Measurements from ENCODE around the gene POC1A. TPM values are rescaled to one million over a fixed set of nuclear protein-coding genes. Genes with fewer than 3 reads are reported as not detected.

POC1A gene
- total and polyA plus RNA-seq, 2 donors (not counting 1 experiment from before 2014, with no cell fraction given) = 3.8 to 17.7 TPM

GRCh38 chr3:52122491-52122890 is 31.7 kb downstream of the POC1A start:
- DNase-seq (ENCODE audit: low read depth in 2 of 2) = no peak

DNA sequence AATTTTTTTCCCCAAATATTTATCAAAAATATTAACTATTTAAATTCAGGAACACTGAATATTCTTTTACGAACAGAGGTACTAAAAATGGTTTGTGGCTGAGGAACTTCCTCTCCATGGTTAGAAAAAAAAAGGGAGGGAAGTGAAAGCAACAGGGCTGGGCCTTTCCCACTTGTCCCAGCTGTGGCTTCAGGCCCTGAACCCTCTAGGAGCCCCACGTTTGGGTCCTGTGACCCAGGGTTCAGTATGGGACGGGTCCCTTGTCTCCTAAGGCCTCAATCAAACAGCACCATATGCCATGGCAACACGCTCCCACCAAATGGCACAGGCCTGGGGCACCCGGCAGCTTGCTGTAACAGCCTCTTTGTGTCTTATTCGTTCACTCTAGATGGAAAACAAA is 32.4 kb downstream of the POC1A start:
- Histone ChIP-seq H3K4me2 (ENCODE audit: extremely low read depth, insufficient read depth, low read length) (no peak overlapping the region), H3K4me1 (ENCODE audit: control insufficient read depth, extremely low read depth, insufficient read depth, low read length) (peaks cover 4% of the 10 kb centered on the region), H3K27ac (ENCODE audit: insufficient read depth, low read length) (no peak overlapping the region), H2AFZ (ENCODE audit: low read length) (no peak overlapping the region), H3K79me2 (ENCODE audit: control insufficient read depth, insufficient read depth, low read length) (no peaks in the 10 kb centered on the region), H3K9me3 (ENCODE audit: control insufficient read depth, insufficient read depth, low read depth, low read length) (no peaks in the 10 kb centered on the region), H3K9ac (ENCODE audit: insufficient read depth, low read length) (no peak overlapping the region), H3K27me3 (ENCODE audit: control insufficient read depth, insufficient read depth, low read length) (no peaks in the 10 kb centered on the region), H3K4me3 (replicated peaks in 1 of 4; ENCODE audit: control extremely low read depth in 1 of 4, insufficient read depth in 1 of 4, low read depth in 3 of 4, low read length in 4 of 4) (no peak overlapping the region), H4K20me1 (ENCODE audit: control insufficient read depth, extremely low read depth, insufficient read depth, low read length) (no peaks in the 10 kb centered on the region), H3K36me3 (ENCODE audit: control insufficient read depth, insufficient read depth, low read length) (peaks cover 5% of the 10 kb centered on the region)
- no peak for DNase-seq (ENCODE audit: low read depth in 2 of 2)
- no peak for TF ChIP-seq CTCF (conservative IDR thresholded peaks at IDR 0.05 in 1 of 2, IDR thresholded peaks at IDR 0.05 in 1 of 2; ENCODE audit: low read depth in 1 of 2, low read length in 2 of 2)
- no peak for TF ChIP-seq EZH2 (IDR thresholded peaks at IDR 0.05; ENCODE audit: low read length, missing control alignments)

More at GRCh38 chr3:52122491-52122890, 31.7 kb downstream of the POC1A start:
- no peak overlapping the region for H3K9ac ChIP-seq (ENCODE audit: insufficient read depth, low read length)
- TF ChIP-seq EZH2 (IDR thresholded peaks at IDR 0.05; ENCODE audit: low read length, missing control alignments) (no peak), CTCF (conservative IDR thresholded peaks at IDR 0.05 in 1 of 2, IDR thresholded peaks at IDR 0.05 in 1 of 2; ENCODE audit: low read depth in 1 of 2, low read length in 2 of 2) (no peak)
- peaks cover 4% of the 10 kb centered on the region for H3K4me1 ChIP-seq (ENCODE audit: control insufficient read depth, extremely low read depth, insufficient read depth, low read length)
- H4K20me1 ChIP-seq (ENCODE audit: control insufficient read depth, extremely low read depth, insufficient read depth, low read length) = no peaks in the 10 kb centered on the region
- H3K4me2 ChIP-seq (ENCODE audit: extremely low read depth, insufficient read depth, low read length) = no peak overlapping the region
- no peaks in the 10 kb centered on the region for H3K9me3 ChIP-seq (ENCODE audit: control insufficient read depth, insufficient read depth, low read depth, low read length)
- no peak overlapping the region for H2AFZ ChIP-seq (ENCODE audit: low read length)
- no peaks in the 10 kb centered on the region for H3K79me2 ChIP-seq (ENCODE audit: control insufficient read depth, insufficient read depth, low read length)
- H3K27ac ChIP-seq (ENCODE audit: insufficient read depth, low read length) = no peak overlapping the region
- H3K27me3 ChIP-seq (ENCODE audit: control insufficient read depth, insufficient read depth, low read length) = no peaks in the 10 kb centered on the region
- peaks cover 5% of the 10 kb centered on the region for H3K36me3 ChIP-seq (ENCODE audit: control insufficient read depth, insufficient read depth, low read length)
- no peak overlapping the region for H3K4me3 ChIP-seq (replicated peaks in 1 of 4; ENCODE audit: control extremely low read depth in 1 of 4, insufficient read depth in 1 of 4, low read depth in 3 of 4, low read length in 4 of 4)

DNA sequence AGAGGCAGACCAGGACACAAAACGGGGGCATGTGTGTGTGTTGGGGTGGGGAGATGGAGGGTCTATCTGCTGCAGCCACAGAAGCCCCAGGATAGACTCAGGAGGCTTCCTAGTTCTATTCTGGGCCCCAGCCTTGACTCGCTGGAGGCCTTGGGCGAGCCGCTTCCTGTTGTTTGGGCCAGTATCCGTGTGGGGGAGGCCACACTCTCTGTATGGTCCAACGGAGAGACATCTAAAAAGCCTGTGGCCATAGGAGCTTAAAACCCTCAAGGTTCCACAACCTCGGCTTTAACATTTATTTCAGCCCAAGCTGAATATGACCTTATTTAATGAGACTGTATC is 32.8 kb downstream of the POC1A start:
- no peak overlapping the region for H3K4me3 ChIP-seq (replicated peaks in 1 of 4; ENCODE audit: control extremely low read depth in 1 of 4, insufficient read depth in 1 of 4, low read depth in 3 of 4, low read length in 4 of 4)
- H4K20me1 ChIP-seq (ENCODE audit: control insufficient read depth, extremely low read depth, insufficient read depth, low read length) = no peaks in the 10 kb centered on the region
- no peak overlapping the region for H3K27ac ChIP-seq (ENCODE audit: insufficient read depth, low read length)
- peaks cover 3% of the 10 kb centered on the region for H3K4me1 ChIP-seq (ENCODE audit: control insufficient read depth, extremely low read depth, insufficient read depth, low read length)
- TF ChIP-seq EZH2 (IDR thresholded peaks at IDR 0.05; ENCODE audit: low read length, missing control alignments) (no peak), CTCF (conservative IDR thresholded peaks at IDR 0.05 in 1 of 2, IDR thresholded peaks at IDR 0.05 in 1 of 2; ENCODE audit: low read depth in 1 of 2, low read length in 2 of 2) (no peak)
- H3K27me3 ChIP-seq (ENCODE audit: control insufficient read depth, insufficient read depth, low read length) = no peaks in the 10 kb centered on the region
- no peaks in the 10 kb centered on the region for H3K79me2 ChIP-seq (ENCODE audit: control insufficient read depth, insufficient read depth, low read length)
- peaks cover 6% of the 10 kb centered on the region for H3K36me3 ChIP-seq (ENCODE audit: control insufficient read depth, insufficient read depth, low read length)
- no peak overlapping the region for H3K9ac ChIP-seq (ENCODE audit: insufficient read depth, low read length)
- no peak for DNase-seq (ENCODE audit: low read depth in 2 of 2)
- H2AFZ ChIP-seq (ENCODE audit: low read length) = no peak overlapping the region
- H3K9me3 ChIP-seq (ENCODE audit: control insufficient read depth, insufficient read depth, low read depth, low read length) = no peaks in the 10 kb centered on the region
- no peak overlapping the region for H3K4me2 ChIP-seq (ENCODE audit: extremely low read depth, insufficient read depth, low read length)

Measured in fibroblast of lung (primary cell).